Natural killer cell (primary cell): ENCODE results near the gene DIP2A. TPM values are rescaled to one million over a fixed set of nuclear protein-coding genes. Genes with fewer than 3 reads are reported as not detected.

Experiments
- ATAC-seq, 3 donors: fragments of 150-1000 bp in 2 of 3; fragments of 200-7000 bp in 1 of 3; cut with Tn5 transposase; 1 replicate in 1 of 3; 2 replicates in 2 of 3; pipeline ENCODE4 v1.10.0; 2021; ENCODE audit warnings: mild to moderate bottlenecking in 2 of 3, moderate library complexity in 2 of 3
- DNase-seq, 2 donors: peaks; one replicate each; pipeline versions ENCODE4 v3.0.0 to v3.0.0-alpha.2; 2013 to 2021; ENCODE audit warnings: mixed read lengths in 1 of 2
- H3K27ac ChIP-seq: one replicate; pipeline ENCODE4 v1.5.1; 2013; ENCODE audit warnings: mild to moderate bottlenecking, low read length
- H3K27me3 ChIP-seq: one replicate; pipeline ENCODE4 v1.6.1; 2013; ENCODE audit warnings: low read length; ENCODE audit not compliant: control insufficient read depth, insufficient read depth
- H3K36me3 ChIP-seq: one replicate; pipeline ENCODE4 v1.6.1; 2013; ENCODE audit warnings: low read length; ENCODE audit not compliant: control insufficient read depth, insufficient read depth
- H3K4me1 ChIP-seq: one replicate; pipeline ENCODE4 v1.6.1; 2013; ENCODE audit warnings: low read length; ENCODE audit not compliant: control insufficient read depth, insufficient read depth
- H3K4me3 ChIP-seq: one replicate; pipeline ENCODE4 v1.5.1; 2013; ENCODE audit warnings: low read length
- H3K9me3 ChIP-seq: one replicate; pipeline ENCODE4 v1.6.1; 2013; ENCODE audit warnings: low read length; ENCODE audit not compliant: control insufficient read depth, insufficient read depth
- H3K27ac Mint-ChIP-seq, 2 donors: one replicate each; pipeline ENCODE4 v1.8.0; 2022; ENCODE audit warnings: mild to moderate bottlenecking in 2 of 2, mixed read lengths in 2 of 2, moderate library complexity in 1 of 2
- H3K27me3 Mint-ChIP-seq, 2 donors: one replicate each; pipeline ENCODE4 v1.8.0; 2022; ENCODE audit warnings: low read depth in 2 of 2, mixed read lengths in 2 of 2
- H3K36me3 Mint-ChIP-seq: one replicate; pipeline ENCODE4 v1.8.0; 2022; ENCODE audit warnings: mixed read lengths
- H3K4me1 Mint-ChIP-seq, 2 donors: one replicate each; pipeline ENCODE4 v1.8.0; 2022; ENCODE audit warnings: mixed read lengths in 2 of 2
- H3K4me3 Mint-ChIP-seq: one replicate; pipeline ENCODE4 v1.8.0; 2022; ENCODE audit warnings: mild to moderate bottlenecking, moderate library complexity, mixed read lengths
- H3K9me3 Mint-ChIP-seq, 2 donors: one replicate each; pipeline ENCODE4 v1.8.0; 2022; ENCODE audit warnings: mixed read lengths in 2 of 2
- WGBS: methylation state at CpG from one replicate; pipeline ENCODE4 v1.1.7; 2013; ENCODE audit warnings: missing lambda C conversion rate; ENCODE audit not compliant: insufficient coverage; 5-methylcytosine and 5-hydroxymethylcytosine counted together
- intact Hi-C: fragments of 100-400 bp; cut with micrococcal nuclease; formaldehyde crosslinking; loops from one replicate; pipeline ENCODE4 v1.14.2; 2022
- total RNA-seq, 4 donors: library from RNA; stranded (reverse); fragments of 120-200 nt in 1 of 4; gene quantifications; one replicate each; pipeline versions ENCODE4 v1.2.3 to v1.2.4, GENCODE V29; 2013 to 2022
- TF ChIP-seq, protein P1 (sequence below): fragments of 200-600 bp; IDR thresholded peaks from one replicate; pipeline ENCODE4 v1.8.0; 2022; ENCODE audit warnings: antibody characterized with exemption

The DIP2A gene
- total RNA-seq, 3 donors from 2014 or later (not counting 1 experiment from before 2014, with no cell fraction given), result 166 to 308 (median 170) TPM

DNA sequence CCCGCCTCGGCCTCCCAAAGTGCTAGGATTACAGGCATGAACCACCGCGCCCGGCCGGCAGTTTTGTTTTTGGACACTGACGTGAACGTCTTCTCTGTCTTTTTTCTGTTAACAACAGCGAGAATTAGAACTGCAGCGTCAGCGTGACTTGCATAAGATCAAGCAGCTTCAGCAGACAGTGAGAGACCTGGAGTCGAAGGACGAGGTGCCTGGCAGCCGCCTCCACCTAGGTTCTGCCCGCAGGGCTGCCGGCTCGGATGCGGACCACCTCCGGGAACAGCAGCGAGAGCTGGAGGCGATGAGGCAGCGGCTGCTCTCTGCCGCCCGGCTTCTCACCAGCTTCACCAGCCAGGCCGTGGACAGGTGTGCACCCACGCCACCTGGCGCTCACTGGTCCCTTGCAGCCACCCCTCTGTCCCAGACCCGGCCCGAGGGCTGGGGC is 22.9 kb upstream of the DIP2A start:
- Mint-ChIP-seq H3K27me3 (no peaks in the 10 kb centered on the region), H3K9me3 (no peaks in the 10 kb centered on the region), H3K36me3 (peaks cover 9% of the 10 kb centered on the region), H3K4me3 (no peak overlapping the region), H3K4me1 (peaks cover 9 to 14% of the 10 kb centered on the region in 2 donors), H3K27ac (no peak overlapping the region)
- TF ChIP-seq, protein P1, sequence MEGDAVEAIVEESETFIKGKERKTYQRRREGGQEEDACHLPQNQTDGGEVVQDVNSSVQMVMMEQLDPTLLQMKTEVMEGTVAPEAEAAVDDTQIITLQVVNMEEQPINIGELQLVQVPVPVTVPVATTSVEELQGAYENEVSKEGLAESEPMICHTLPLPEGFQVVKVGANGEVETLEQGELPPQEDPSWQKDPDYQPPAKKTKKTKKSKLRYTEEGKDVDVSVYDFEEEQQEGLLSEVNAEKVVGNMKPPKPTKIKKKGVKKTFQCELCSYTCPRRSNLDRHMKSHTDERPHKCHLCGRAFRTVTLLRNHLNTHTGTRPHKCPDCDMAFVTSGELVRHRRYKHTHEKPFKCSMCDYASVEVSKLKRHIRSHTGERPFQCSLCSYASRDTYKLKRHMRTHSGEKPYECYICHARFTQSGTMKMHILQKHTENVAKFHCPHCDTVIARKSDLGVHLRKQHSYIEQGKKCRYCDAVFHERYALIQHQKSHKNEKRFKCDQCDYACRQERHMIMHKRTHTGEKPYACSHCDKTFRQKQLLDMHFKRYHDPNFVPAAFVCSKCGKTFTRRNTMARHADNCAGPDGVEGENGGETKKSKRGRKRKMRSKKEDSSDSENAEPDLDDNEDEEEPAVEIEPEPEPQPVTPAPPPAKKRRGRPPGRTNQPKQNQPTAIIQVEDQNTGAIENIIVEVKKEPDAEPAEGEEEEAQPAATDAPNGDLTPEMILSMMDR, result no peak
- DNase-seq (no peak), ATAC-seq (no peak)
- H3K4me1 ChIP-seq, result peaks cover 9% of the 10 kb centered on the region
- no peaks in the 10 kb centered on the region for H3K9me3 ChIP-seq
- H3K36me3 ChIP-seq, result peaks cover 49% of the 10 kb centered on the region
- intact Hi-C loops, result no loop called here
- no peak overlapping the region for H3K4me3 ChIP-seq
- 98% methylated on average over 29 of the region's 29 CpGs for WGBS
- H3K27me3 ChIP-seq, result no peaks in the 10 kb centered on the region
- no peak overlapping the region for H3K27ac ChIP-seq

DNA sequence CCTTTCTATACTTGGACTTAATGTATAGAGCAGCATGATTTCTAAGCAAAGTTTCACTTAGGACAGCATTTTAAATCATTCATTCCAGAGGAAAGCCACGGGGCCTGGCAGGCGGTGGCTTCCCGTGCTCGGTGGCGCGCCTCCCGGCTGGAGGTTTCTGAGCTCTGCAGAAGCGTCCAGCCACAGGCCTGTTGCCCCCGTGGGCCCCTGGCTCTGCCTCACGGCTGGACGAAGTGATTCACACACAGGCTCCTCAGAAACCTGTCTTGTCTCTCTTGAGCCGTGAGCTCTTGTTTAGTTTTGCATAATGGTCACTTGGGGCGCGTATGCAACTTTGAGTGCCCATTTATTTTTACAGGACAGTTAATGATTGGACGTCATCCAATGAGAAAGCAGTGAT is 22.1 kb upstream of the DIP2A start:
- Histone ChIP-seq H3K4me3 (no peak overlapping the region), H3K9me3 (no peaks in the 10 kb centered on the region), H3K27me3 (no peaks in the 10 kb centered on the region), H3K27ac (no peak overlapping the region), H3K4me1 (peaks cover 9% of the 10 kb centered on the region), H3K36me3 (peaks cover 49% of the 10 kb centered on the region)
- Mint-ChIP-seq H3K9me3 (no peaks in the 10 kb centered on the region), H3K4me1 (peaks cover 9 to 11% of the 10 kb centered on the region in 2 donors), H3K4me3 (no peak overlapping the region), H3K36me3 (peaks cover 7% of the 10 kb centered on the region), H3K27me3 (no peaks in the 10 kb centered on the region), H3K27ac (peak overlapping the region in 1 of 2 donors; percentile 75)
- ATAC-seq (no peak), DNase-seq (no peak)
- WGBS, result 82% methylated on average over 15 of the region's 15 CpGs
- TF ChIP-seq, protein P1, result no peak
- intact Hi-C loops, result no loop called here

DNA sequence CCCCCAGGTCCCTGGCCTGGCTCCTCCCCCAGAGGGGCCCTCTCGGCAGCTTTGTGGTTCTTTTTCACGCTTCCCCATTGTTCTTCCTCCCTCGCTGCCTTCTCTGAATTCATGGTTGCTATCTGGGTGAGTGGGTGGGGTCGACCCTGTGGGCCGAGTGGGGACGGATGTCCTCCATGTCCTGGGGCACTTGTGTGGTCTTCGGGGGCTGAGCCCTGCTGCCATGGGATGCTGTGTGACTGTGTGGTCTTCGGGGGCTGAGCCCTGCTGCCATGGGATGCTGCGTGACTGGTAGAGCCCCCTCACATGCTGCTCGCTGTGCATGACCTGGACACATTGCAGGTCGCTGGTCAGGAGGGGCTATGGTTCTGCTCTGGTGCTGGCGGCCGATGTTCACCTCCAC is 21.6 kb upstream of the DIP2A start:
- Histone ChIP-seq H3K4me1 (peaks cover 9% of the 10 kb centered on the region), H3K27ac (no peak overlapping the region), H3K36me3 (peaks cover 50% of the 10 kb centered on the region), H3K9me3 (no peaks in the 10 kb centered on the region), H3K27me3 (no peaks in the 10 kb centered on the region), H3K4me3 (no peak overlapping the region)
- Mint-ChIP-seq H3K4me1 (peaks cover 7 to 9% of the 10 kb centered on the region in 2 donors), H3K27me3 (no peaks in the 10 kb centered on the region), H3K9me3 (no peaks in the 10 kb centered on the region), H3K4me3 (no peak overlapping the region), H3K27ac (peak overlapping the region in 1 of 2 donors; percentile 75), H3K36me3 (peaks cover 2% of the 10 kb centered on the region)
- intact Hi-C loops, result no loop called here
- ATAC-seq (no peak), DNase-seq (no peak)
- TF ChIP-seq, protein P1, result no peak
- 59% methylated on average over 13 of the region's 13 CpGs for WGBS

DNA sequence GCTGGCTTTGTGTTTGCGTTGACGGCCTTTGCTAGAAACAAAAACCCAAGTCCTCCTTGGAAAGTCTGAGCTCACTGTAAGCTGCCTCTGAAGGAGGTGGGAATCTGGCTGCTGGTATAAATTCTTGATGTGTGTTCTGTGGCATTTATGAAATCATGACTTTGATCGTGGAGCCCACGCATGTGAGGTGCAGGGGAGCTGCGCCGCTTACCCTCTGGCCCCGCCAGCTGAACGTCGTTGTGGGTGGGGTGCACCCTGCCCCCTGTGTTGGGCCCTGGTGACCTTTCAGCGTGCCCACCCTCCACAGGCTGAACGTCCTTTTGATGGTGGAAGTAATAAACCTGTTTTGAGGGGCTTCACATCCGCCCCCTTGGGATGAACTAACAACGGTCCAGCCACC is 21.2 kb upstream of the DIP2A start:
- Histone ChIP-seq H3K36me3 (peaks cover 50% of the 10 kb centered on the region), H3K9me3 (no peaks in the 10 kb centered on the region), H3K4me3 (no peak overlapping the region), H3K4me1 (peaks cover 9% of the 10 kb centered on the region), H3K27ac (no peak overlapping the region), H3K27me3 (no peaks in the 10 kb centered on the region)
- ATAC-seq (no peak), DNase-seq (peak in 1 of 2 donors; percentile 30)
- Mint-ChIP-seq H3K4me1 (peaks cover 6 to 9% of the 10 kb centered on the region in 2 donors), H3K9me3 (no peaks in the 10 kb centered on the region), H3K27me3 (no peaks in the 10 kb centered on the region), H3K36me3 (no peaks in the 10 kb centered on the region), H3K4me3 (no peak overlapping the region), H3K27ac (peak overlapping the region in 1 of 2 donors; percentile 75)
- 91% methylated on average over 13 of the region's 13 CpGs for WGBS
- intact Hi-C loops, result no loop called here
- TF ChIP-seq, protein P1, result no peak
